Measurements from ENCODE around the gene C10orf71. TPM values are rescaled to one million over a fixed set of nuclear protein-coding genes. Genes with fewer than 3 reads are reported as not detected.

The C10orf71 gene
- total RNA-seq, 5 donors from 2014 or later (not counting 1 experiment from before 2014, with no cell fraction given), result not detected

DNA sequence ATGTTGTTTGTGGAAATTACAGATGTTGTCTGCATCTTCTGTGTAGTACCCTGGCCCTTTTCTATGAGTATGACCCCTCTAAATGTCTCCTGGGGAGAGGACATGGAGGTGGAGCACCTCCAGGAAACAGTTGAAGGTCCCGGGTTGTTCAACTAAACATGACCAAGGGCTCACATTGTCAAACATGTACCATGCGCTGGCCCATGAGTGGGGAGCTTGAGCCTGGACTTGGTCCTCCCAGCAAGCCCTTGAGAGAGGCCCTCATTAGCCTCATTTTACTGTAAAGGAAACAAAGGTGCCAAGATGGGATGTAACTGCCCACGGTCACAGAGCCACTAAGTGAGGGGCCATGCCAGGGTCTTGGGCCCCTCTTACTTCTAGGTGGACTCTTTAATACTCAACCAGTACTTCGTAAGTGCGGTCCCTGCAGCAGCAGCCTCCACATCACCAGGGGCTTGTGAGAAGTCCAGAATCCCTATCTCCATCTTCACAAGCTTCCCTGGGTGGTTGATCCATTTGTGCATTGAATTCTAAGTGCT is 31.2 kb downstream of the C10orf71 start:
- Mint-ChIP-seq H3K4me3 (no peak overlapping the region), H3K27ac (no peak overlapping the region), H3K36me3 (peaks cover 2% of the 10 kb centered on the region), H3K4me1 (peaks cover under 1 to 8% (median 6%) of the 10 kb centered on the region in 3 donors), H3K9me3 (peaks cover 0 to 8% (median 7%) of the 10 kb centered on the region in 3 donors), H3K27me3 (peaks cover 0 to 8% of the 10 kb centered on the region in 2 donors)
- Histone ChIP-seq H3K27me3 (replicated peaks in 1 of 2; ENCODE audit: control insufficient read depth in 2 of 2, extremely low read depth in 1 of 2, insufficient read depth in 2 of 2, low read length in 1 of 2) (peaks cover 0 to 9% of the 10 kb centered on the region in 2 experiments), H3K9me3 (no peaks in the 10 kb centered on the region), H3K36me3 (ENCODE audit: control insufficient read depth in 2 of 2, extremely low read depth in 1 of 2, insufficient read depth in 1 of 2, low read length in 1 of 2) (no peaks in the 10 kb centered on the region), H3K4me1 (ENCODE audit: control insufficient read depth in 1 of 2, extremely low read depth in 1 of 2, insufficient read depth in 2 of 2, low read length in 2 of 2) (peaks cover 0 to 5% of the 10 kb centered on the region in 2 experiments), H3K27ac (ENCODE audit: low read length) (no peak overlapping the region), H3K4me3 (ENCODE audit: control insufficient read depth in 1 of 2, extremely low read depth in 1 of 2, low read length in 1 of 2) (no peak overlapping the region)
- ChIA-PET POLR2A (no interaction called here), CTCF (no interaction called here)
- no peak for DNase-seq
- WGBS (ENCODE audit: insufficient coverage), result 80% methylated on average over 2 of the region's 5 CpGs
- no peak for ATAC-seq (replicated peaks in 1 of 4)

GRCh38 chr10:49331431-49331830 is 32.5 kb downstream of the C10orf71 start:
- no peak overlapping the region for H3K4me3 ChIP-seq (ENCODE audit: control insufficient read depth in 1 of 2, extremely low read depth in 1 of 2, low read length in 1 of 2)
- CTCF ChIA-PET, result no interaction called here
- Mint-ChIP-seq H3K4me1 (peaks cover 7 to 17% (median 17%) of the 10 kb centered on the region in 3 donors), H3K36me3 (peaks cover 9% of the 10 kb centered on the region), H3K27ac (no peak overlapping the region), H3K27me3 (peaks cover 3 to 8% of the 10 kb centered on the region in 2 donors), H3K9me3 (peaks cover 0 to 20% (median 18%) of the 10 kb centered on the region in 3 donors), H3K4me3 (no peak overlapping the region)
- ATAC-seq (replicated peaks in 1 of 4) (no peak), DNase-seq (no peak)
- H3K4me1 ChIP-seq (ENCODE audit: control insufficient read depth in 1 of 2, extremely low read depth in 1 of 2, insufficient read depth in 2 of 2, low read length in 2 of 2), result peaks cover 0 to 8% of the 10 kb centered on the region in 2 experiments
- WGBS (ENCODE audit: insufficient coverage), result 86% methylated on average over 1 of the region's 3 CpGs
- H3K27ac ChIP-seq (ENCODE audit: low read length), result no peak overlapping the region
- POLR2A ChIA-PET, result no interaction called here
- H3K9me3 ChIP-seq, result no peaks in the 10 kb centered on the region
- peaks cover 0 to 5% of the 10 kb centered on the region in 2 experiments for H3K27me3 ChIP-seq (replicated peaks in 1 of 2; ENCODE audit: control insufficient read depth in 2 of 2, extremely low read depth in 1 of 2, insufficient read depth in 2 of 2, low read length in 1 of 2)
- no peaks in the 10 kb centered on the region for H3K36me3 ChIP-seq (ENCODE audit: control insufficient read depth in 2 of 2, extremely low read depth in 1 of 2, insufficient read depth in 1 of 2, low read length in 1 of 2)

DNA sequence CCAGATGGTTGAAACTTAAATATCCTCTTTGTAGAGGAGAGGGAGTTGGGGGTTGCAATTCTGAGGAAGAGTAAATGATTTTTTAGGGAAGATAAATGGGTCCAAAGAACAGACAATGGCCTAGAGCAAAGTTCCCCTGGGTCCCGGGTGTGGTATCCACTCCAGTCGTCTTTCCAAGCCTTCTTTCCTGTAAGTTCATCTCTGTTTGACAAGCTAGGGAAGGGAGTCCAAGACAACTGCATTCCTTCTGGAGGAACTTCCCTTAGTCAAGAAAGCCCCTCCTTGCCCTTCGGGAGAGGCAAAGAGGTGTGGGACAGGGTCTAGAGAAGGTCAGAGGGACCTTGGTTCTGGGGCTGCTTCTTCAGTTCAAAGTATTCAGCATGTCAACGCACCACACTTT is 33.4 kb downstream of the C10orf71 start:
- Mint-ChIP-seq H3K9me3 (peaks cover 0 to 20% (median 18%) of the 10 kb centered on the region in 3 donors), H3K4me1 (peaks cover 7 to 17% (median 17%) of the 10 kb centered on the region in 3 donors), H3K27me3 (peaks cover 3 to 9% of the 10 kb centered on the region in 2 donors), H3K27ac (no peak overlapping the region), H3K36me3 (peaks cover 9% of the 10 kb centered on the region), H3K4me3 (no peak overlapping the region)
- DNase-seq (no peak), ATAC-seq (replicated peaks in 1 of 4) (no peak)
- H3K36me3 ChIP-seq (ENCODE audit: control insufficient read depth in 2 of 2, extremely low read depth in 1 of 2, insufficient read depth in 1 of 2, low read length in 1 of 2), result no peaks in the 10 kb centered on the region
- POLR2A ChIA-PET, result no interaction called here
- H3K27me3 ChIP-seq (replicated peaks in 1 of 2; ENCODE audit: control insufficient read depth in 2 of 2, extremely low read depth in 1 of 2, insufficient read depth in 2 of 2, low read length in 1 of 2), result peaks cover 0 to 5% of the 10 kb centered on the region in 2 experiments
- H3K4me3 ChIP-seq (ENCODE audit: control insufficient read depth in 1 of 2, extremely low read depth in 1 of 2, low read length in 1 of 2), result no peak overlapping the region
- CTCF ChIA-PET, result no interaction called here
- no peaks in the 10 kb centered on the region for H3K9me3 ChIP-seq
- no peak overlapping the region for H3K27ac ChIP-seq (ENCODE audit: low read length)
- 88% methylated on average over 3 of the region's 4 CpGs for WGBS (ENCODE audit: insufficient coverage)
- peaks cover 0 to 8% of the 10 kb centered on the region in 2 experiments for H3K4me1 ChIP-seq (ENCODE audit: control insufficient read depth in 1 of 2, extremely low read depth in 1 of 2, insufficient read depth in 2 of 2, low read length in 2 of 2)

- Mint-ChIP-seq H3K9me3 (peaks cover 0 to 20% (median 18%) of the 10 kb centered on the region in 3 donors), H3K27me3 (peaks cover 3 to 10% of the 10 kb centered on the region in 2 donors), H3K4me3 (no peak overlapping the region), H3K27ac (no peak overlapping the region), H3K4me1 (peaks cover 7 to 17% (median 17%) of the 10 kb centered on the region in 3 donors), H3K36me3 (peaks cover 9% of the 10 kb centered on the region)
- 78% methylated on average over 4 of the region's 6 CpGs for WGBS (ENCODE audit: insufficient coverage)
- no peaks in the 10 kb centered on the region for H3K9me3 ChIP-seq
- CTCF ChIA-PET, result no interaction called here
- ATAC-seq (replicated peaks in 1 of 4) (no peak), DNase-seq (no peak)
- no peak overlapping the region for H3K4me3 ChIP-seq (ENCODE audit: control insufficient read depth in 1 of 2, extremely low read depth in 1 of 2, low read length in 1 of 2)
- peaks cover 0 to 5% of the 10 kb centered on the region in 2 experiments for H3K27me3 ChIP-seq (replicated peaks in 1 of 2; ENCODE audit: control insufficient read depth in 2 of 2, extremely low read depth in 1 of 2, insufficient read depth in 2 of 2, low read length in 1 of 2)
- H3K4me1 ChIP-seq (ENCODE audit: control insufficient read depth in 1 of 2, extremely low read depth in 1 of 2, insufficient read depth in 2 of 2, low read length in 2 of 2), result peaks cover 0 to 8% of the 10 kb centered on the region in 2 experiments
- H3K27ac ChIP-seq (ENCODE audit: low read length), result no peak overlapping the region
- POLR2A ChIA-PET, result no interaction called here
- H3K36me3 ChIP-seq (ENCODE audit: control insufficient read depth in 2 of 2, extremely low read depth in 1 of 2, insufficient read depth in 1 of 2, low read length in 1 of 2), result no peaks in the 10 kb centered on the region
Measured at GRCh38 chr10:49332768-49333167, 33.8 kb downstream of the C10orf71 start.

- 100% methylated on average over 3 of the region's 6 CpGs for WGBS (ENCODE audit: insufficient coverage)
- Mint-ChIP-seq H3K27me3 (peaks cover 3 to 10% of the 10 kb centered on the region in 2 donors), H3K4me1 (peaks cover 7 to 17% (median 17%) of the 10 kb centered on the region in 3 donors), H3K4me3 (no peak overlapping the region), H3K27ac (no peak overlapping the region), H3K36me3 (peaks cover 9% of the 10 kb centered on the region), H3K9me3 (peaks cover 0 to 20% (median 18%) of the 10 kb centered on the region in 3 donors)
- ChIA-PET POLR2A (no interaction called here), CTCF (no interaction called here)
- ATAC-seq (replicated peaks in 1 of 4) (no peak), DNase-seq (no peak)
- no peaks in the 10 kb centered on the region for H3K9me3 ChIP-seq
- no peak overlapping the region for H3K4me3 ChIP-seq (ENCODE audit: control insufficient read depth in 1 of 2, extremely low read depth in 1 of 2, low read length in 1 of 2)
- H3K4me1 ChIP-seq (ENCODE audit: control insufficient read depth in 1 of 2, extremely low read depth in 1 of 2, insufficient read depth in 2 of 2, low read length in 2 of 2), result peaks cover 0 to 8% of the 10 kb centered on the region in 2 experiments
- H3K27ac ChIP-seq (ENCODE audit: low read length), result no peak overlapping the region
- peaks cover 0 to 5% of the 10 kb centered on the region in 2 experiments for H3K27me3 ChIP-seq (replicated peaks in 1 of 2; ENCODE audit: control insufficient read depth in 2 of 2, extremely low read depth in 1 of 2, insufficient read depth in 2 of 2, low read length in 1 of 2)
- H3K36me3 ChIP-seq (ENCODE audit: control insufficient read depth in 2 of 2, extremely low read depth in 1 of 2, insufficient read depth in 1 of 2, low read length in 1 of 2), result no peaks in the 10 kb centered on the region
Measured at GRCh38 chr10:49333192-49333591, 34.2 kb downstream of the C10orf71 start.

DNA sequence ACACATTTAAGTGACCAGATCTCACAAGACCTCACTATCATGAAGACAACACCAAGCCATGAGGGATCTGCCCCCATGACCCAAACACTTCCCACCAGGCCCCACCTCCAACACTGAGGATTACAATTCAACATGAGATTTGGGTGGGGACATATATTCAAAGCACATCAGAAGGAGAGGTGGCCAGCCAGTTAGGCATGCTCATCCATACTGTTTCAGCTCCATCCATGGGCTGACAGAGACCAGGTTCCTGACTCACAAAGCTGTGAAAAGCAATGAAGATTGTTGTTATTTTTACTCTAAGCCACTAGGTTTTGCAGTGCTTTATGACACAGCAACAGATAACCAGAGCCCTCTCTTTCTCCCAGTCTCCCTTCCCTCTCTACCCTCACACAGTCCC is 36.0 kb downstream of the C10orf71 start:
- H3K36me3 ChIP-seq (ENCODE audit: control insufficient read depth in 2 of 2, extremely low read depth in 1 of 2, insufficient read depth in 1 of 2, low read length in 1 of 2), result no peaks in the 10 kb centered on the region
- peaks cover 7 to 11% of the 10 kb centered on the region in 2 donors for H3K27me3 Mint-ChIP-seq
- peaks cover 0 to 5% of the 10 kb centered on the region in 2 experiments for H3K27me3 ChIP-seq (replicated peaks in 1 of 2; ENCODE audit: control insufficient read depth in 2 of 2, extremely low read depth in 1 of 2, insufficient read depth in 2 of 2, low read length in 1 of 2)
- ChIA-PET CTCF (no interaction called here), POLR2A (interaction anchor here in 1 of 2 donors (0.6 kb wide), 1 partner anchor 9 kb away, joined by 3 read pairs; no protein-coding TSS in a partner anchor)
- H3K27ac Mint-ChIP-seq, result peak overlapping the region; percentile 56 to 67
- peaks cover 0 to 20% (median 18%) of the 10 kb centered on the region in 3 donors for H3K9me3 Mint-ChIP-seq
- H3K4me3 Mint-ChIP-seq, result no peak overlapping the region
- H3K27ac ChIP-seq (ENCODE audit: low read length), result peak overlapping the region; percentile 57
- H3K9me3 ChIP-seq, result no peaks in the 10 kb centered on the region
- DNase-seq, result no peak
- H3K4me1 Mint-ChIP-seq, result peaks cover 7 to 17% (median 17%) of the 10 kb centered on the region in 3 donors
- H3K36me3 Mint-ChIP-seq, result peaks cover 9% of the 10 kb centered on the region
- no peak for ATAC-seq (replicated peaks in 1 of 4)
- H3K4me3 ChIP-seq (ENCODE audit: control insufficient read depth in 1 of 2, extremely low read depth in 1 of 2, low read length in 1 of 2), result no peak overlapping the region
- peaks cover 0 to 8% of the 10 kb centered on the region in 2 experiments for H3K4me1 ChIP-seq (ENCODE audit: control insufficient read depth in 1 of 2, extremely low read depth in 1 of 2, insufficient read depth in 2 of 2, low read length in 2 of 2)
